Activated CD8-positive, alpha-beta T cell treated with anti-CD3 and anti-CD28 coated beads for 36 hours (primary cell): ENCODE results near the gene NPDC1. TPM values are rescaled to one million over a fixed set of nuclear protein-coding genes. Genes with fewer than 3 reads are reported as not detected.
A peak's percentile ranks its signal among the peaks of the same experiment; 100 is the strongest.

Experiments
- ATAC-seq: fragments of 200-7000 bp; cut with Tn5 transposase; one replicate; pipeline ENCODE4 v1.10.0; 2021; ENCODE audit warnings: mild to moderate bottlenecking, moderate library complexity
- CTCF ChIA-PET: fragments of 350-600 bp; sonication (Branson Sonifier 250); formaldehyde crosslinking; loops from one replicate; lab custom pipeline; 2021; ENCODE audit warnings: antibody characterized with exemption; lab: Charles Lee
- POLR2A ChIA-PET: fragments of 350-600 bp; sonication (Branson Sonifier 250); formaldehyde crosslinking; loops from one replicate; lab custom pipeline; 2021; ENCODE audit warnings: antibody characterized with exemption; lab: Charles Lee
- DNase-seq: peaks from one replicate; pipeline ENCODE4 v3.0.0-alpha.2; 2020
- H3K27ac Mint-ChIP-seq: one replicate; pipeline ENCODE4 v1.8.0; 2021; ENCODE audit warnings: mild to moderate bottlenecking, mixed read lengths
- H3K27me3 Mint-ChIP-seq: one replicate; pipeline ENCODE4 v1.8.0; 2021; ENCODE audit warnings: mixed read lengths
- H3K36me3 Mint-ChIP-seq: one replicate; pipeline ENCODE4 v1.8.0; 2021; ENCODE audit warnings: low read depth, mixed read lengths
- H3K4me1 Mint-ChIP-seq: one replicate; pipeline ENCODE4 v1.8.0; 2021; ENCODE audit warnings: low read depth, mixed read lengths
- H3K4me3 Mint-ChIP-seq: one replicate; pipeline ENCODE4 v1.8.0; 2021; ENCODE audit warnings: mild to moderate bottlenecking, moderate library complexity, mixed read lengths
- H3K9me3 Mint-ChIP-seq: one replicate; pipeline ENCODE4 v1.8.0; 2021; ENCODE audit warnings: mixed read lengths
- CTCF ChIP-seq: fragments of 200-600 bp; IDR thresholded peaks from one replicate; pipeline ENCODE4 v1.8.0; 2022; ENCODE audit warnings: antibody characterized with exemption, mild to moderate bottlenecking
- intact Hi-C: fragments of 100-400 bp; cut with micrococcal nuclease; formaldehyde crosslinking; loops from one replicate; pipeline ENCODE4 v1.10.0; 2022
- total RNA-seq, 2 experiments: library from RNA; stranded (reverse); gene quantifications; one replicate each; pipeline ENCODE4 v1.2.3, GENCODE V29; 2021

The NPDC1 gene
- total RNA-seq, 2 experiments from 2014 or later, result 18.2 to 21.2 TPM

GRCh38 chr9:137075275-137075775 lies 29.3 kb upstream of the NPDC1 start:
- Mint-ChIP-seq H3K36me3 (peaks cover 8% of the 10 kb centered on the region), H3K9me3 (no peaks in the 10 kb centered on the region), H3K4me3 (no peak overlapping the region), H3K27ac (no peak overlapping the region), H3K27me3 (no peaks in the 10 kb centered on the region), H3K4me1 (peaks cover 4% of the 10 kb centered on the region)
- intact Hi-C loops, result no loop called here
- DNase-seq (no peak), ATAC-seq (no peak)
- CTCF ChIA-PET, result interaction anchor here (1.0 to 2.0 kb wide), 5 partner anchors 11 to 40 kb away, joined by 3 to 6 read pairs (median 5); partner anchors contain the start of gene ENTPD2
- POLR2A ChIA-PET, result no interaction called here
- TF ChIP-seq CTCF, result no peak

- DNase-seq (no peak), ATAC-seq (no peak)
- ChIA-PET CTCF (interaction anchor here (1.0 to 1.1 kb wide), 2 partner anchors 10 to 39 kb away, joined by 3 read pairs; no protein-coding TSS in a partner anchor), POLR2A (no interaction called here)
- H3K4me1 Mint-ChIP-seq, result peaks cover 2% of the 10 kb centered on the region
- no peak for TF ChIP-seq CTCF
- H3K27ac Mint-ChIP-seq, result no peak overlapping the region
- H3K27me3 Mint-ChIP-seq, result no peaks in the 10 kb centered on the region
- intact Hi-C loops, result no loop called here
- no peak overlapping the region for H3K4me3 Mint-ChIP-seq
- peaks cover 4% of the 10 kb centered on the region for H3K36me3 Mint-ChIP-seq
- H3K9me3 Mint-ChIP-seq, result no peaks in the 10 kb centered on the region
Measured at GRCh38 chr9:137074657-137075274, 28.8 kb upstream of the NPDC1 start.

DNA sequence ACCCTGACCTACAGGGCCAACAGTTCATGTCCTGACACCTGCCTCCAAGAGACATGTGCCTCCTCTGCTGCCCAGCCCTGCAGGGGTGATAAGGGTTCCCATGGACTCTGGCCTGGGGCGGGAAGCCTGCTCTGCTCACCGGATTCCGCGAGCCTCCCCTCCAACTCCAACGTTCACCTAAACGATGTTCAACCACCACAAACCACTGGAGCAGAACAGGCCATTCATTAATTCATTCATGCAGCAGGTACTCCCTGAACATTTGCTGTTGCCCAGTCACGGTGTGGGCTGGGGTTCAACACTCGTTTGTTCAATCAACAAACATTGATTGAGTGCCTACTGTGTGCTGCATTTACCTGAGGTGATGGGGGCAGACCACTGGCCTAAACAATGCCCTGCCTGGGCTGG lies 28.0 kb upstream of the NPDC1 start:
- H3K4me3 Mint-ChIP-seq, result no peak overlapping the region
- ChIA-PET CTCF (interaction anchor here (1.0 to 11.3 kb wide), 2 partner anchors 10 to 24 kb away, joined by 3 to 164 read pairs; partner anchors contain the start of gene NPDC1), POLR2A (no interaction called here)
- H3K27ac Mint-ChIP-seq, result no peak overlapping the region
- H3K9me3 Mint-ChIP-seq, result no peaks in the 10 kb centered on the region
- no peak for TF ChIP-seq CTCF
- H3K4me1 Mint-ChIP-seq, result no peaks in the 10 kb centered on the region
- ATAC-seq (no peak), DNase-seq (no peak)
- H3K27me3 Mint-ChIP-seq, result no peaks in the 10 kb centered on the region
- peaks cover 3% of the 10 kb centered on the region for H3K36me3 Mint-ChIP-seq
- intact Hi-C loops, result no loop called here

- DNase-seq, result no peak
- Mint-ChIP-seq H3K4me1 (peaks cover 7% of the 10 kb centered on the region), H3K9me3 (no peaks in the 10 kb centered on the region), H3K27ac (peak overlapping the region; percentile 62), H3K36me3 (no peaks in the 10 kb centered on the region), H3K27me3 (peaks cover 1% of the 10 kb centered on the region), H3K4me3 (peak overlapping the region; percentile 68)
- no peak for ATAC-seq
- ChIA-PET CTCF (interaction anchor here (1.4 to 11.3 kb wide), 9 partner anchors 8 to 293 kb away, joined by 3 to 164 read pairs (median 7); partner anchors contain the start of genes ABCA2, FUT7 and NPDC1), POLR2A (interaction anchor here (0.6 to 1.5 kb wide), 6 partner anchors 9 to 247 kb away, joined by 3 to 5 read pairs (median 3); partner anchors contain the start of gene TUBB4B)
- intact Hi-C loops, result no loop called here
- TF ChIP-seq CTCF, result no peak
Measured at GRCh38 chr9:137071282-137071681, 25.3 kb upstream of the NPDC1 start.

DNA sequence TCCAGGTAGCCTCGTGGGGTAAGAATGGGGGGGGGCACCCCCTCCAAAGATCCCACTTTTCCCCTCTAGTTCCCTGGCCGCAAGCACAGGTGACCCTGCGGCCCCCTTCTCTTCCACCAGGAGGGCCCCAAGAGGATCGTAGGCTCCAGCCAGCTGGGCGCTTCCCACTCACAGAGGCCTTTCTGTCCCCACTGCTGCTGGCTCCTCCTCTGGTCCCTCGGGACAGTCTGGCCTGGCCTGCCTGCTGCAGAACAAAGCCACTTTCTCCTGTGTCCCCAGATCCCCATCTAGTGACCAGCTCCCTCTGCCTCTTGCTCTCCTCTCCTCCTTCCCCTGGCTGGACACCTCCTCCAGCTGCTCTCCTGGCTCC lies 24.9 kb upstream of the NPDC1 start:
- Mint-ChIP-seq H3K36me3 (no peaks in the 10 kb centered on the region), H3K4me1 (peaks cover 7% of the 10 kb centered on the region), H3K9me3 (no peaks in the 10 kb centered on the region), H3K4me3 (peak overlapping the region; percentile 68), H3K27ac (peak overlapping the region; percentile 62), H3K27me3 (peaks cover 1% of the 10 kb centered on the region)
- ChIA-PET POLR2A (interaction anchor here (0.6 to 1.7 kb wide), 7 partner anchors 9 to 246 kb away, joined by 3 to 5 read pairs (median 3); partner anchors contain the start of gene TUBB4B), CTCF (interaction anchor here (0.8 to 11.3 kb wide), 12 partner anchors 9 to 293 kb away, joined by 3 to 164 read pairs (median 8); partner anchors contain the start of genes ABCA2, FUT7, MAN1B1 and NPDC1)
- intact Hi-C loops, result no loop called here
- no peak for TF ChIP-seq CTCF
- no peak for ATAC-seq
- no peak for DNase-seq
